Spinal cord (tissue), 10 donors: Measurements from ENCODE around the gene RAB6C. TPM values are rescaled to one million over a fixed set of nuclear protein-coding genes. Genes with fewer than 3 reads are reported as not detected.
"Not testable (repeated sequence)": the region's sequence is repeated elsewhere in the genome, so short reads cannot be mapped to it uniquely, and the experiment has no call there.

Source experiments
- DNase-seq, 6 donors: peaks; one replicate each; pipeline versions ENCODE4 v3.0.0 to v3.0.0-alpha.2; 2013 to 2015; ENCODE audit warnings: low spot score in 6 of 6, low read depth in 4 of 6
- H3K27ac ChIP-seq: one replicate; pipeline ENCODE4 v1.5.1; 2013; ENCODE audit warnings: low read depth, low read length, control low read depth
- H3K27me3 ChIP-seq: one replicate; pipeline ENCODE4 v1.6.1; 2013; ENCODE audit warnings: low read length; ENCODE audit not compliant: control insufficient read depth, insufficient read depth
- H3K36me3 ChIP-seq: one replicate; pipeline ENCODE4 v1.6.1; 2013; ENCODE audit warnings: low read length; ENCODE audit not compliant: control insufficient read depth, insufficient read depth
- H3K4me1 ChIP-seq: one replicate; pipeline ENCODE4 v1.6.1; 2013; ENCODE audit warnings: low read length; ENCODE audit not compliant: control insufficient read depth, insufficient read depth
- H3K4me3 ChIP-seq: one replicate; pipeline ENCODE4 v1.5.1; 2013; ENCODE audit warnings: low read depth, low read length, control low read depth
- H3K9me3 ChIP-seq: one replicate; pipeline ENCODE4 v1.6.1; 2013; ENCODE audit warnings: low read length; ENCODE audit not compliant: control insufficient read depth, insufficient read depth
- WGBS: methylation state at CpG from one replicate; pipeline ENCODE4 v1.1.5; 2013; ENCODE audit warnings: missing lambda C conversion rate; ENCODE audit not compliant: insufficient coverage; 5-methylcytosine and 5-hydroxymethylcytosine counted together
- polyA plus RNA-seq, 2 donors: library from polyadenylated mRNA; unstranded; fragments of 120-200 nt; gene quantifications; one replicate each; pipeline ENCODE4 v1.2.1, GENCODE V29; 2013; ENCODE audit not compliant: insufficient read length in 2 of 2
- total RNA-seq, 2 donors: library from RNA; depleted of rRNA in 1 of 2; stranded (reverse); fragments of 120-200 nt in 1 of 2; fragments of >200 nt in 1 of 2; gene quantifications; one replicate each; pipeline versions ENCODE4 v1.2.3 to v1.2.4, GENCODE V29; 2013 to 2014
- donor health status: healthy.

RAB6C gene
- total and polyA plus RNA-seq, 4 donors, result 0.44 to 4.5 (median 2.7) TPM

DNA sequence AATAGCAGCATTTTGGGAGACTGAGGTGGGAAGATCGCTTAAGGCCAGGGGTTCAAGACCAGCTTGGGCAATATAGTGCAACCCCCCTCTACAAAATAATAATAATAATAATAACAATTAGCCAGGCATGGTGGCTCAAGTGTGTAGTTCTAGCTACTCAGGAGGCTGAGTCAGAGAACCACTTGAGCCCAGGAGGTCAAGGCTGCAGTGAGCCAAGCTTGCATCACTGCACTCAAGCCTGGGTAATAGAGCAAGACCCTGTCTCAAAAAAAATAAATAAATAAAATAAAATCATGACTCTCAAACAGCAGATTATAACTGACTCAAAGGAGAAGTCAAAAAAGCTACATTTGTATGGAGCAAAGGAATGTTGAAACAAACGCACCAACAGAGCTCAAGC lies 31.8 kb upstream of the RAB6C start:
- not testable (repeated sequence) for H3K27me3 ChIP-seq, H3K27ac ChIP-seq, H3K9me3 ChIP-seq, H3K4me3 ChIP-seq, DNase-seq, H3K36me3 ChIP-seq, H3K4me1 ChIP-seq
- WGBS, result no CpG with 5 or more reads among the region's 2 CpGs

DNA sequence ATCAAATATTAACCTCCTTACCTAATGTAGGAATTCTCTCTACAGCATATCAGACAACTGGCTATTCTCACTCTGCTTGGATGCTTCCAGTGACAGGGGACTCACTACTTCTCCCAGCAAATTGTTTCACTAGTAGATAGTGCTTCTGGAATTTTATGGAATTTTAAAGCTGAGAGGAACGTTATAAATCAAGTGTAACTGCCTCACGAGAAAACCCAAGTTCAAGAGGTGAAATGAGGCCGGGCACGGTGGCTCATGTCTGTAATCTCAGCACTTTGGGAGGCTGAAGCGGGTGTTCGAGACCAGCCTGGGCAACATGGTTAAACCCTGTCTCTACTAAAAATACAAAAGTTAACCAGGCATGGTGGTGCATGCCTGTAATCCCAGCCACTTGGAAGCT lies 23.3 kb upstream of the RAB6C start:
- not testable (repeated sequence) for H3K4me3 ChIP-seq, H3K27me3 ChIP-seq, H3K27ac ChIP-seq, H3K36me3 ChIP-seq, H3K9me3 ChIP-seq, H3K4me1 ChIP-seq, DNase-seq
- WGBS, result no CpG with 5 or more reads among the region's 6 CpGs

DNA sequence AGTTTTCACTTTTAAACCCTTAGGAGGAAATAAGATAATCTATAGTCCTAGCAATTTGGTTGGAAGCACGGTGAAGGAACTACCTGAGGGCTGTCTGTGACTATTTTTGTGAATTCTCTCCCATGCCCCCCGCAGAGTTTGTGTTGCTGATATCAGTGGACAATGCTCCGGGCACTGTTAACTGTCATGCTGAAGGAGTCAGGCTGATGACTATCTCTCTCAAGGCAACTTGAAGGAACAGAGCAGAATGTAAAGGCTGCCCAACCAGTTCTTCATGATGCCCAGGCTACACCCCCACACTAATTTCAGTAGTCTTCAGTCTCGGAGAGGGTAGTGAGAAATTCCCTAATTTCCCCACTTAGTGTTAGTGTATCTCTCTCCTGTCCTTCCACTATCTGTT lies 21.6 kb upstream of the RAB6C start:
- Histone ChIP-seq H3K4me1 (no peaks in the 10 kb centered on the region), H3K27me3 (no peaks in the 10 kb centered on the region), H3K9me3 (no peaks in the 10 kb centered on the region), H3K27ac (no peak overlapping the region), H3K36me3 (no peaks in the 10 kb centered on the region), H3K4me3 (no peak overlapping the region)
- DNase-seq, result no peak
- WGBS, result 88% methylated on average over 2 of the region's 4 CpGs

DNA sequence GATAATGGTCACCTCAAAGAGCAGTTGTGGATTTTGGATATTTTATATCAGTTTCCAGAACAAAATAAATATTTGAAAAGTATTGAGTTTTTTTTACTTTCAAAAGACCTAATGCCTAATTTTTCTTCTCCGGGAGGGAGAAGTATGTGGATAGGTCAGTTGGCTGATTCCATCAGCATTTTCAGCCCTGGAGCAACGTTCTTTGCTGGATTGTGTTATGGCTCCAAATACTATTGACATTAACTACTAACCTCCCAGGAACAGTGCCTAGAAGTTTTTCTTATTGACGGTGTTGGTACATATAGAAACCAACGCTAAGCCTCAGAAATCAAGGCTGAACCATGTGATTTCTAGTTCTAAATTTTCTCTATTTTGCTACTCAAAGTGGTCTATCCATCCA lies 20.7 kb upstream of the RAB6C start:
- H3K36me3 ChIP-seq, H3K4me1 ChIP-seq, H3K4me3 ChIP-seq, H3K27me3 ChIP-seq, DNase-seq, H3K9me3 ChIP-seq, H3K27ac ChIP-seq: not testable (repeated sequence)
- no CpG with 5 or more reads among the region's 4 CpGs for WGBS

DNA sequence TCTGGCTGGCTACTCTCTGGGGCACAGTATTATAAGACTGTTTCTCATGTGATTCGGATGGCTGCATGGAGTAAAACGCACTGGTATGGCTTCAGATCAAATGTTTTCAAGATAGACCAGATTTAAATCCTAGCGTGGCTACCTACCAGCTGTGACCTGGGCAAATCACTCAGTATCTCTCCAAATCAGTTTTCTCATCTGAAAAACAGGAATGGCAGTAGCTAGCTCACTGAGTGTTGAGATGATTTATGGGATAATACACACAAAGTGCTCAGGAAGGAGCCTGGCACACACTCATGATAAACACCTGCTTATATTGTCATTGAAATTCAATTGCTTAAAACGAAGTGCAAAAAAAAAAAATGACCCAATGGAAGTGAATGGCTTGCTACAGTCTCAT lies 10.9 kb upstream of the RAB6C start:
- 86% methylated on average over 1 of the region's 4 CpGs for WGBS
- H3K4me1 ChIP-seq, H3K27me3 ChIP-seq, H3K9me3 ChIP-seq, H3K36me3 ChIP-seq, H3K4me3 ChIP-seq, H3K27ac ChIP-seq: not testable (repeated sequence)
- peak in 1 of 6 donors; percentile 29 for DNase-seq

DNA sequence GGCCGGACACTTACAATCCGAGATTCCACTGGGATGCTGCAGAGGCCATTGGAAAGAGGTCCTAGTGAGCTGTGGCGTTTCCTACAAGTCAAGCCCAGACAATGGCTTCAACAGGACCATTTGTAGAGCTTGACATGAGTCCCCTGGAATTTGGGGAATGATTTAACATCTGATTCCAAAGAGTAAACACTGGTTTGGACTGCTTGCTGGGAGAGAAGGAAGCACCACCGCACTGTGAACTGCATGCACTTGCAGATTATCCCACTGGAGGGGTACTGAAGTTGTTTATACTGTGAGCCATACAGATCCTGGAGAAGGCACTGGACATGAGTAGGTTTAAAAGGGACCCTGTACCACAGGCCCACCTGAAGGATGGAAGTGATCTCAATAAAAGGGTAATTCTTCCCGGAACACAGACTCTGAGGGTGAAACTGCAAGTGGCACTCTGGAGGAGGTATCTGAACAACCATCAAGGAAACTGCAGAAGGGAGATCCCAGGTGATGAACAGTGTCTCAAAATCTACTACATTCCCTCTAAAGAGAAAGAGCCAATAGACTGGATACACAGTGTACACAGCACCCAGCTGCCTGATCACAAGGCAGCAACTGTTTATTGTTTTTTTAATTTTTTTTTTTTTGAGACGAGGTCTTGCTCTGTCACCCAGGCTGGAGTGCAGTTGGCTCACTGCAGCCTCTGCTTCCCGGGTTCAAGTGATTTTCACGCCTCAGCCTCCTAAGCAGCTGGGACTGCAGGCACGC lies 4.3 kb upstream of the RAB6C start:
- WGBS, result 71% methylated on average over 7 of the region's 9 CpGs
- no peak for DNase-seq
- H3K27ac ChIP-seq, result no peak overlapping the region
- H3K4me1 ChIP-seq, result no peaks in the 10 kb centered on the region
- peaks cover 6% of the 10 kb centered on the region for H3K27me3 ChIP-seq
- no peaks in the 10 kb centered on the region for H3K36me3 ChIP-seq
- H3K4me3 ChIP-seq, result no peak overlapping the region
- no peaks in the 10 kb centered on the region for H3K9me3 ChIP-seq

DNA sequence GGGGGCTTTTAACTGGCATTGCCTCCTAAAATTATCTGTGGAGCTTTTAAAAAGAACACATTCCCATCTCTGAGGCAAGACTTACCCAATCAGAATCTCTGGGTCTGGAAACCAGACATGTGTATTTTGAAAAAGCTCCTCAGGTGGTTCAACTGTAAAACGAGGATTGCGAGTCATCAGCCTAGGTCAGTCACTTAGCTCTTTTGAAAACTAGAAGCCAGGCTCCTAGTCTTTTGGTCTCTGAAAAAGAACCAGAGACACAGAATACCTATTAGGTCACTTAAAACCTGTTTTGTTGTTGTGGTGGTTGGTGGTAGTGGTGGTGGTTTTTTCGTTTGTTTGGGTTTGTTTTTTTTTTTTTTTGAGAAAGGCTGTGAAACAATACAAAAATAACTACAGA lies 2.5 kb upstream of the RAB6C start:
- not testable (repeated sequence) for H3K9me3 ChIP-seq, H3K4me3 ChIP-seq
- no CpG with 5 or more reads among the region's 3 CpGs for WGBS

DNA sequence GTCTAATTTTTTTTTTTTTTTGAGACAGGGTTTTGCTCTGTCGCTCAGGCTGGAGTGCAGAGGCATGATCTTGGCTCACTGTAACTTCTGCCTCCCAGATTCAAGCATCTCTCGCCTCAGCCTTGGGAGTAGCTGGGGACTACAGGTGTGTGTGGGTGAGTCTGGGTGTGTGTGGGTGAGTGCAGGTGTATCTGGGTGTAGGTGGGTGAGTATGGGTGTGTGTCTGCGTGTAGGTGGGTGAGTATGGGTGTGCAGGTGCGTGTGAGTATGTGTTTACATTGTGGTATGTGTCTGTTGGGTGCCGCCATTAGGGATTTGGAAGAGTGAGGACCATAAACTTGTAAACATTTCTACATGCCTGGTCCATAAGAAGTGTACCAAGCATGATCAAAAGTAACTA lies 1.5 kb upstream of the RAB6C start:
- Histone ChIP-seq H3K4me3 (no peak overlapping the region), H3K9me3 (no peaks in the 10 kb centered on the region), H3K27me3 (peaks cover 6% of the 10 kb centered on the region), H3K27ac (no peak overlapping the region), H3K36me3 (no peaks in the 10 kb centered on the region), H3K4me1 (no peaks in the 10 kb centered on the region)
- WGBS, result 100% methylated on average over 3 of the region's 5 CpGs
- no peak for DNase-seq

More for the DNA sequence above, 2.5 kb upstream of the RAB6C start:
- H3K4me1 ChIP-seq, DNase-seq, H3K27ac ChIP-seq, H3K27me3 ChIP-seq, H3K36me3 ChIP-seq: not testable (repeated sequence)

DNA sequence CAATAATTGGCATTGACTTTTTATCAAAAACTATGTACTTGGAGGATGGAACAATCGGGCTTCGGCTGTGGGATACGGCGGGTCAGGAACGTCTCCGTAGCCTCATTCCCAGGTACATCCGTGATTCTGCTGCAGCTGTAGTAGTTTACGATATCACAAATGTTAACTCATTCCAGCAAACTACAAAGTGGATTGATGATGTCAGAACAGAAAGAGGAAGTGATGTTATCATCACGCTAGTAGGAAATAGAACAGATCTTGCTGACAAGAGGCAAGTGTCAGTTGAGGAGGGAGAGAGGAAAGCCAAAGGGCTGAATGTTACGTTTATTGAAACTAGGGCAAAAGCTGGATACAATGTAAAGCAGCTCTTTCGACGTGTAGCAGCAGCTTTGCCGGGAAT lies 780 bp downstream of the RAB6C start:
- H3K4me3 ChIP-seq, H3K9me3 ChIP-seq, H3K27ac ChIP-seq, H3K4me1 ChIP-seq, H3K27me3 ChIP-seq, H3K36me3 ChIP-seq: not testable (repeated sequence)
- no CpG with 5 or more reads among the region's 13 CpGs for WGBS
- peak in 5 of 6 donors; percentile 10 to 82 (median 23) for DNase-seq

DNA sequence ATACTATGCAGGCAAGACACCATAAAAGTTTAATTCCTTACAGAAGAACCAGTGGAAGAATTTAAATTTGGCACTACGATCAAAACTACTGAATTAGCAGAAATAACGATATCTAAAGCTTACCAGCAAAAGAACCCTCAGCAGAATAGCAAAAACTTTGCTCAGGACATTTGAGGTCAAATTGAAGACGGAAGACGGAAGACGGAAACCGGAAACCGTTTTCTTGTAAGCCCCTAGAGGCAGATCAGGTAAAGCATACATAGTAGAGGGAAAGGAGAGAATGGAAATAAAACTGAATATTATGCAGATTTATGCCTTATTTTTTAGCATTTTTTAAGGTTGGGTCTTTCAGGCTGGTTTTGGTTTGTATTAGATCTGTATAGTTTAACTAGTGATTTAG lies 2.2 kb downstream of the RAB6C start:
- DNase-seq, result peak in 1 of 6 donors; percentile 9
- H3K4me3 ChIP-seq, result not testable (repeated sequence)

More for the DNA sequence above, 2.2 kb downstream of the RAB6C start:
- H3K9me3 ChIP-seq, H3K36me3 ChIP-seq, H3K4me1 ChIP-seq, H3K27me3 ChIP-seq, H3K27ac ChIP-seq: not testable (repeated sequence)
- WGBS, result no CpG with 5 or more reads among the region's 7 CpGs
